DMS53 treated with DMSO at 0.1 percent for 48 hours (cell line): ENCODE results near the gene SLC22A23.

Experiments used
- DNase-seq: peaks from one replicate; lab custom pipeline; 2025; ENCODE audit not compliant: unreplicated experiment; lab: John Stamatoyannopoulos, UW

Gene SLC22A23

DNA sequence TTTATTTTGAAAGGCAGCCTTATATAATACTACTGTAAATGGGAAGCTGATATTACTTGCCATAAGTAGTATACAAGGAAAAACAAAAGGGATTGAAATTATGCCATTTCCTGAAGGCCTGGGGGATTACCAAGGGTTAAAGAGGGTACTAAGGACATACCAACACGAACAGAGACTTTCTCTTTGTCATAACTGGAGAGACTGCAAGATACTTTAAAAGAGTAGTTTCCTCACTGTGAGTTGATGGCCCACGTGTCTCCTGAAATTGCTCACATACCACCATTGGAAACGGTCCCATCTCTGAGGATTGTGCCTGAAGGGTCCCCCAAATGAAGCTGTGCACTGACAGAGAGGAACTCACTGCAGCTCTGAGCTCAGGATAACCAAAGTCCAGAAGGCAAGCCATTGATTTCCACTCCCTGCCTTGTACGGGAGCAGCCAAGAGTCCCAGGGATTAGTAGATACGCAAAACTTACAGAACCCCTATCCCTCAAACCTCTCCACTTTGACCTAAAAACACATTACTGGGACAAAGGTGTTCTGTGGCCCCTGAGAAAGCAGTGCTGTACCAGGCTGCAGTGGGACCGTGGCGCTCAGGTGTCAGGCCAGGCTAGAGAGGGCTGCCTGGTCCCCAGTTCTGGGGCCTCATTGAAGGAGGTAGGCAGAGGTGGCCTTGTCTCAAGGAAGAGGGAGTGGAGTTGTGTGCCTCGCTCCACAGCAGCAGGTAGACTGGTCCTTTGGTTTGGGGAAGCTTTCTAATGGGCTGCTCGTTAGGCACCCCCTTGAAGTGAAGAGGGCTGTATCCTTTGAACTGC is 182.9 kb downstream of the SLC22A23 start:
- DNase-seq = no peak

DNA sequence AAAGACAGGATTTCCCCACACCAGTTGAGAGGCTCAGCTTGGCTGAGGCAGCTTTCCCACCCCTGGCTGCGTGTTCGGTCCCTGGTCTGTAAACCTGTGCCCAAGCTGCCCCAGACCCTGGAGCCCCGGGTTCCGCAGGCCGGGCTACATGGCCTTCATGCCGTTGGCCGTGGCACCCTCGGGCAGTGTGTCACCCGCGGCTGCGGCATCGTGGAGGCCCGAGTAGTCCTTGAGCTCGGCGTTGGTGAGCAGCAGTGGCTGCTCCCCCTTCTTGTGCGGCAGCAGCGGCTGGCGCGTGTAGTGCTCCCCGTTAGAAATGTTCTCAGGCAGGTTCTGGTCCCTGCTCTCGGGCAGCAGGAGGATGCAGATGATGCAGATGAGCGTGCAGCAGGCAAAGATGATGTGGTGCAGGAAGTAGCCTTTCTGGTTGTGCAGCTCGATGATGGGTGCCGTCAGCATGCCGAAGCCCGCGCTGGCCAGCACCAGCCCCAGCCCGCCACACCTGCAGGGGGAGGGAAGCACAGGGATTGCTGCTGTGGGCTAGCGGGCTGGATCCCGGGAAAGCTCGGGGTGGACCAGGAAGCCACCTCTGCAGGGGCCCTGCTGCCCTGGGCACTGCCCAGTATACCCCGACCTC is 183.8 kb downstream of the SLC22A23 start:
- no peak for DNase-seq

DNA sequence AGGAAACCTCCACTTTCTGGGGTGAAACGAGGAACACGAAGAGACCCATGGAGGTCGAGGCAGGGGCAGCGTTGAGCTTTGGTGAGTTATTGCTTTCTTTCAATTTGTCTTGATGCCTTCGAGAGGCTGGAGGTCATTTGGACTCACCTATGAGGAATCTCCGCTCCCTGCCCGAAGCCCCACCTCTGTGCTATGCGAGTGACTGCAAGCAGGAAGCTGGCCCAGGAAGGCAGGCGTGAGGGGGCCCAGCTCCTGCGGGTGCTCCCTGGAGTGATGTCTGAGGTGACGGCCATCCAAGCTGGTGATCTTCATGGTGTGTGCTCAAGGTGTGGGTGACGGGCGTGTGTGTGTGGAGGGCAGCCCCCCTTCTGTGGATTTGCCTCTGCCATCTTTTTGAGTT is 185.1 kb downstream of the SLC22A23 start:
- no peak for DNase-seq

DNA sequence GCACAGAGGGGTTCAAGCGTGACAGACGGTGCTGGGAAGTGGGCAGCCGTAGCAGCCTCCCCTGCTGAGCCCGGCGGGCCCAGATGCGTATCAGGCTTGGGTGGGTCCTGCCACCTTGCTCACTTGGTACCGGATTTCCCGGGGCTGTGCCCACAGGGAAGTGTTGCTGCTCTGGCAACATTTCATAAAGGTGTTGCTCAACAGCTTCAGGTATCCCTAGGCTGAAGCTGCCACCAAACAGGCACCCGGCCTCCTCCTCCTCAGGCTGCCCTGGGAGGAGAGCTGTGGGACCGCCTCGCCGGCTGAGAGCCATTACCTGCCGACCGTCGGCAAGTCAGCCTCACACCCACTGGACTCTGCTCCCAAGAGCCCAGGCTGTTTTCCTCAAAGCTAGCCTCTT is 186.6 kb downstream of the SLC22A23 start:
- no peak for DNase-seq

DNA sequence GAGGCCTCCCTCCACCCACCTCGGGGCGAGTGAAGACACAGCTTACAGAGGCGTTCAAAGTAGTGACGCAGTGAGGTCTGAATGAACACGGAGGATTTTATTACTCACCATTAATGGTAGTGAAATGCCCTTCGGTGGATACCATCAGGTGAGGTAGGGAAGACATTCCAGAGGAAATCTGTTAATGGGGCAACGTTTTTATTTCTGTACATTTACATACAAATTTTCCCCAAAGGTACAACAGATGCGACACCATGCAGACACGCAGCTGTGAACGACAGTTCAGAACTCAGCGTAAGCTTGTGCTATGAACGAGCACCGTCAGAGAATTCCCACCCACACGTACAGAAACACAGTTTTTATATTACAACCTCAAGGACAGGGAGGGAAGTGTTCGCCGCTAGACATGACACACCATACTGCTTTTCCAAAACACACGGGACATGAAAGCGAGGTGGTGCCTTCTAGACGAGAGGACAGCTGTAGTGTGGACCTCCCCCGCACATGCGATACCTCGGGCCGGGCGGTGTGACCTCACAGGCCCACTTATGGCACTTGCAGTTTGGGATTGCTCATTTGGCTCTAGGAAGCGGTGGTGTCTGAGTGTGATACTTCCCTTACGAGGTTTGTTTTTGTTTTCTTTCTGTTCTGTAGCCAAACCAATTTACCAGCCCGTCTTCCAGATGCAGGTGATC is 187.4 kb downstream of the SLC22A23 start:
- DNase-seq = no peak

DNA sequence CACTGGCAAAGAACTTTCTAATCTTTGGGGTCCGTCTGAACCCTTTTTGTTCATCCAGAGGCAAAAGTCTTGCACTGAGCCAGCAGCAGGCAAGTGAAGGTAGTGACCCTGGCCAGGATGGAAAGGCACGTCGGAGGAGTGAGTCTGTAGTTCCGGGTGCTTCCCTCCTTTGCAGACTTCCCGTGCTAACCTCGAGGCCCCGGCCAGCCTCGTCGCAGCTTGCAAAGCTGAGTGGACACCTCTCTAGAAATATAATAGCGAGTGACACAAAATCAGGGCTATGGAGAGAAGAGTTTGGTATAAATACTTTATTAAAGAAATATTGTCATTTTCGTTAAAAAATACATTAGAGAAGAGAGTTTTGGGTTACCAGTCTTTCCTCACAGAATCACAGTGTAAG is 188.2 kb downstream of the SLC22A23 start:
- DNase-seq = no peak

DNA sequence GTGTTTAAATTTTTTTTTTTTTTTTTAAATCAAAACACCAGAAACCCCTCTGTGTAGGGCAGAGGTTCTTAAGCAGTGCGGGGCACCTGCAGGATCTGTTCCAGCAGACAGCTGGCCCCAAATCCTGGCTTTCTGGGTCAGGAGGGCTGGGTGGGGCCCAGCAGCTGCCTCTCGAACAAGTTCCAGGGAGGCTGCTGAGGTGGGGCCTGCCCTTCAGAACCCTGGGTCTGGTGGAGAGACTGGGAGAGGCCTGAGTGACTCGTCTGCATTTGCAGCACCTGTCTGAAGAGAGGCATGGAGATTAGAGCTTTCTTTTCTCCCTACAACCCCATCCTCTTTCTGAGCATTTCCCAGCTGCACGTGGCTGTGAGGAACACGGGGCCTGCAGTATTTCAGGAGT is 189.7 kb downstream of the SLC22A23 start:
- no peak for DNase-seq

DNA sequence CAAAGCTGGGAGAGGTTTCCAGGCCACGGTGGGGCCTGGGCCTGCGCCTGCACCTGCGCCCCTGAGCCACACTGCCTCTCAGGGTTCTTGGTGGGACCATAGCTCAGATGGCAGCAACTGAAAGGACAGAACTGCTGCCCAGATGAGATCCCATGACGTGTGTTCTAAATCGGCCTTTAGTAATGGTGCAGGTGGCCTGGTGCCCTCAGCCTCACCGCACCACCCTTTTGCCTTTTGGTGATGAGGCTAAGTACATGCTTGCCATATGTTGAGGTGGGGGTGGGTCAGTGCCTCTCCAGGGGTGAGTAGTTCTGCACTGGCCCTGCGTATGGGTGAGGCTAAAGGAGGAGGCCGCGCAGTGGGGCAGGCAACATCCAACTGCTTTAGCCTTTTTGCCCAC is 190.7 kb downstream of the SLC22A23 start:
- DNase-seq = no peak

DNA sequence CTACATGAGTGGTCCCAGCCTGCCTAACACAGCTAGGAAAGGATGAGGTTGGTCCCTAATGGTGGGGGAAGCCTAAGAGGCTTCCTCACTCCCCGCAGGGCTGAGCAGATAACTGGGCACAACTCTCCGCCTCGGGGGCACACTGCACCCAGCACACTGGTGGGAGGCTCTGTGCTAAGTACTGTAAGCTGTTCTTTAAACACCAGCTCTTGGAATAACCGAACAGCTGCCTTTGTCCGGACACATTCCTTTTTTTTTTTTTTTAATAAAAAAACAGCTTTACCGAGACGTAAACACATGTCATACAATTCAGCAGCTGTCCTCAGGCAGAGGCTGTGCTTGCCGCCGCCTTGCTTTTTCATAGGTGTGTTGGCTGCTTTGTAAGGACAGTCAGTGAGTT is 191.2 kb downstream of the SLC22A23 start:
- DNase-seq = no peak

DNA sequence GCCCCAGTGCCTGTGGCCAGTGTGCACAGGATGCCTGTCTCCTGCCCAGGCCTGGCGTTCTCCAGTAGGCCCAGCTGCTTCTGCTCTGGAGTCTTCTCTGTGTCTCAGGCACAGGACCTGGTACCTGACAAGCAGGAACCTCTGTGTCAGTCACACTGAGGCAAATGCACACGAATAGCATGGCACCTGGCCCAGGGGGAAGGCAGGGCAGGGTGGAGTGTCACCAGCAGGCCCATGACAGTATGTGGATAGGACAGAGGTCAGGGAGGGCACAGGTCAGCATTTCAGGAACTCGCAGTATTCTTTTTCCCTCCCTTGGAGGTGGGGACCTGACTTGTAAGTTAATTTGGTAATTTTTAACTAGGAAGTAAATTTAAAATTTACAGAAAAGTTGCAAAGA is 192.5 kb downstream of the SLC22A23 start:
- no peak for DNase-seq

DNA sequence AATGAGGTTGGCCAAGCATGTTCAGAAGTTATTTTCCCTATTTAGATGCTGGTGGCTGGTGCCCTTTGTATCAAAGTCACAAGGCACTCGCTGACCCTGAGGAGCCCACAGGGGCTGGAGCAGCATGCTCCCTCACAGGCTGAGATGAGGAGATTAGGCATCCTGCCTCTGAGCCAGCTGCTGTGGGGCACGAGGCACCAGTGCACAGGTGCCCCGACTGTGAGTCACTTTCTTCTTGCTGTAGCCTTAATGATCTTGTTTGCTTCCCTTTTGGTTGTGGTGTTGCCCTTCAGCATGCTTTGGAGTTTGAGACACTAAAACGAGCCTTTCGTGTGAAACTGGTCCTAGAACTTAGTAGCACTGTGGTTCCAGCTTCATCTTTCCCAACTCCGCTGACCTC is 193.8 kb downstream of the SLC22A23 start:
- no peak for DNase-seq

DNA sequence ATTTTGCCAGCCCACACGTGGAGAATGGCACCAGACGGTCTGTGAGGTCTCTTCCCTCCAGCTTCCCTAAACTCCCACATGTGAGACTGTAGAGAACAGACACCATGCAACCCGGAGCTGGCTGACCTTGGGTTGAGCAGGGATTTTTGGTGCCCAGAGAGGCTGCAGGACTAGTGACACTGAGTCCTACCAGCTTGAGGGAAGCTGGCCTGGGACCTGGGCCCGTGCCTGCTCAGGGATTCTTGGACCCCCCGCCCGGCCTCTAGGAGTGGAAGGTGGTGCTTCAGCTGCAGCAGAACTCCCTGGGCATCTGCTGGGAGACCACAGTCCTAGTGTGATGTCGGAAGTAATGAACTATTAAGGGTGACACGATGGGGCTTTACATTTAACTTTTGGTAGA is 194.9 kb downstream of the SLC22A23 start:
- DNase-seq = no peak

DNA sequence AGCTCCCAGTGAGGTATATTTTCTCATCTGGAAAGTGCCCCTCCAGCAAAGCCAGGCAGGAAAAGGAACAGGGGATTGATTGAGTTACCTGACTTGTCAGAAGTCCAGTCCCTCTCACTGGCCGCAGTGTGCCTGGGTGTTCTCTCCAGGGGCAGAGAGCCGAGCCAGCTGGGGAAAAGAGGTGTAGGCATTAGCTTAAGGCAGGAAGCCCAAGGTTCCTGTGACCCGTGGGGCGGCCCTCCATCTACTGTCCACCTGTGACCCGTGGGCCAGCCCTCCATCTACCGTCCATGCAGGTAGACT is 195.4 kb downstream of the SLC22A23 start:
- no peak for DNase-seq

DNA sequence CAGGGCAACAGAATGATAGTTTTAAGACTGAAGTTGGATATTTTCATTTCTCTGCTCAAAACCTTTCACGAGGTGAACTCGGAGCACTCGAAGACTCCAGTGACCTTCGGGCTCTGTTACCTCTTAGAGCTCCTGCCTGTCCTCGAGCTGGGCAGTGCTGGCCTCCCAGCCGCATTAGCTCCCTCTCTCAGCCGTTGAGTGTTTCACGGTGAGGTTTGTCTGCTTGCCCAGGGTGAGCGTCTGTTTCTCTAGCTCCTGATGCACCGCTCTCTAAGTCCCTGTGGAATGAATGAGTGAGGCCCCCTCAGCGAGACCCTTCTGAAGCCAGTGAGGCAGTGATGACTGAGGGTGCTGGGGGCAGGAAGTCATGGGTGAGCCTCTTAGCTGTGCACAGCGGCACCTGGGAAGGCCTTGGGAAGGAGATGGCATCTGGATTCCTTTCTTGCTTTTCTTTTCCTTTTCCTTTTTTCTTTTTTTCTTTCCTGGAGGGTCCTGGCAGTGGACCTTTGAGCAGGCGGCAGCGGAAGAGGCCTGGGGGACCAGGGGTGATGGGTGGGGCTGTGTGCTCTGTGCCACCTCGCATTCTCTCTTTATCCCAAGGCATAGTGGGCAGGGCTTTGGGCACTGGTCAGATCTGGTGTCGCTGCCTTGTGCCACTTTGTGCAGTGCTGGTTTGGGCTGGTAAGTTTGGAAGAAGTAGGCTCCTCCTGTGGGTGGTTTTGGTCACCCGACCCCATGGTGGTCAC is 195.9 kb downstream of the SLC22A23 start:
- no peak for DNase-seq

DNA sequence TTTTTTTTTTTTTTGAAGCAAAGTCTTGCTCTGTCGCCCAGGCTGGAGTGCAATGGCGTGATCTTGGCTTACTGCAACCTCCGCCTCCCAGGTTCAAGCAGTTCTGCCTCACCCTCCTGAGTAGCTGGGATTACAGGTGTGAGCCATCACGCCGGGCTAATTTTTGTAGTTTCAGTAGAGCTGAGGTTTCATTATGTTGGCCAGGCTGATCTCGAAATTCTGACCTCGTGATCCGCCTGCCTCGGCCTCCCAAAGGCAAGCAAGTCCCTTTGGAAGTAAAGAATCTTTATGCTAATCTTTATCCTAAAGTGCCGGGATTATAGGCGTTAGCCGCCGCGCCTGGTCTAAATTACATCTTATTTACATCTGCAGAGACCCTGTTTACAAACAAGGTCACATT is 196.6 kb downstream of the SLC22A23 start:
- no peak for DNase-seq

DNA sequence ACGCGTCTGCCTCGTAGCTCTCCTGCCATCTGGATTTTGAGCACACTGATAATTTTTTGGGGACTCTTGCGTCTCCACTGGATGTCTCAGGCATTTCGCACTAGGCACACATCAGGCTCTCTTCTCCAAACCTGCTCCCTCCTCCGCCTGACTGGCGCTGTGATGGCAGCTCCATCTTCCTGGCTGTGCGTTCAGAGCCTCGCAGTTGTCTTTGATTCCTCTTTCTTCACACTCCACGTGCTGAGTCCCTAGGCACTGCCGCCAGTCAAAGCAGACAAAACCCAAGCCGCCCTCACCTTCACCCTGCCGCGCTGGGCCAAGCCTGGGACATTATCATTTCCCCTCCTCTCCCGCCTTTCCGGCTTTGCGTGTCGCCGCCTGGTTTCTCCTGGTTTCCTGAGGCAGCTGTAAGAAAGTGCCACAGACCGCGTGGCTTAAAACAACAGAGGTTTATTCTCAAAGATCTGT is 197.3 kb downstream of the SLC22A23 start:
- DNase-seq = peak; percentile 19

DNA sequence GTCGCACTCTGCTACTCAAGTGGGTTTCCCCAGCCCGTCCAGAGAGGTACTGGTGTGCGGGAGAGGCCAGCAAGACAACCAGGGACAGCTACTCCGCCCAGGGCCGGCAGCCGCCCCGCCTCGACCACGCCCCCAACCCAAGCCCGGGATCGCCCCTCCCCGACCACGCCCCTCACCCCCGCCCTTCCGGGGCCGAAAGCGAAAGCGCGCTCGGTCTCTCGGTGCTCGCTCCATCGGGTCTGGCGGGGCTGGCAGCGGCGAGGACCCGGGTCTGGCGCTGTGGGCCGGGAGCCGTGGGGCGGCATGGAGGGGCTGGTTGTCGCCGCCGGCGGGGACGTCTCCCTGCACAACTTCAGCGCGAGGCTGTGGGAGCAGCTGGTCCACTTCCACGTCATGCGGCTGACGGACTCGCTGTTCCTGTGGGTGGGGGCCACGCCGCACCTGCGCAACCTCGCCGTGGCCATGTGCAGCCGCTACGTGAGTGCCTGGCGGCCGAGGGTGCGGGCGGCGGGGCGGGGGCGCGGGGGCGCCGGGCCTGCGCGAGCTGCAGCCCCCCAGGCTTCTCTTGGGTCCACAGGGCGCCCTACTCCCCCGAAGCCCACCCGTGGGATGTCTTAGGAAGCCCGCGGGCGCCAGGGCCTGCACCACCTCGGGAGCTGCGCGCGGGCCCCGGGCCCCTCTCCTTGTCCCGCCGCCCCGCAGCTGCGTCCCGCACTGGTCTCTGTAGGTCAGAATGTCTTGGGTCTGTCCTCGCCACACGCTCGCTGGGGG is 197.9 kb downstream of the SLC22A23 start, which contains the start of gene PSMG4:
Gene PSMG4 (plus strand): TSS at position 228 of the 771 bp plus-strand sequence. CDS start 76 bp downstream, at position 304.
- DNase-seq = peak; percentile 59

DNA sequence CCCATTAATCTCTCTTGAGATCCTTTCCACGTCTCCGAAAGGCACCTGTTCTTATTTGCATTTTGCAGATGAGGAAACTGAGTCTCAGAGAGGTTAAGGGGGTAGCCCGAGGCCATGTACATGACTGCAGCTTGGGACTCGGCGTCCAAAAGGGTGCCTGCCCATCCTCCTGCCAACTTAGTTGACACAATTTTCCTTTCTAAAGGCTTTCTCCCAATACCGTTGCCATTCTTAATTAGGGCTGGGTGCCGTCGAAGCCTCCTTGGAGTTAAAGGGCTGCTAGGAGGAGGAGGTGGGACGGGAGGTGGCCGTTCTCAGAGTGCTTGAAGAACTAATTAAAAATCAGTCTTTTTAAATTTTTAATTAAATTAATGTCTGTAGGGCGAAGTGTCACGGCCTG is 198.6 kb downstream of the SLC22A23 start:
- no peak for DNase-seq

DNA sequence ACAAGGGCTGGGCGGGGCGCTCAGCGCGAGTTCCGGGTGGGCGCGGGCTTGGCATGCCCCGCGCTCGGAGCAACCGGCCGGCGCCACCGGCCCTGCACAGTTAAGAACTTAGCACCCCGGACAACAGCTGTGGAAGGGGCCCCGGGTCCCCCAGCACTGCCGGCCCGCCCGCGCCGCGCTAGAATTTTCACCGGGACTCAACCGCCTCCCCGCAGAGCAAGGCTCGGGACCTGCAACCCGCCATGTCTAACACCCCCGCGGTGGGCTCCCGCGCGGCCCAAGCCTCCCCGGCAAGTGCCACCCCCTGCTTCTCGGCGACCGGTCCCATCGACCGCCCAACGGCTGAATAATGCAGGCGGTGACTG is 203.3 kb downstream of the SLC22A23 start:
- no peak for DNase-seq

DNA sequence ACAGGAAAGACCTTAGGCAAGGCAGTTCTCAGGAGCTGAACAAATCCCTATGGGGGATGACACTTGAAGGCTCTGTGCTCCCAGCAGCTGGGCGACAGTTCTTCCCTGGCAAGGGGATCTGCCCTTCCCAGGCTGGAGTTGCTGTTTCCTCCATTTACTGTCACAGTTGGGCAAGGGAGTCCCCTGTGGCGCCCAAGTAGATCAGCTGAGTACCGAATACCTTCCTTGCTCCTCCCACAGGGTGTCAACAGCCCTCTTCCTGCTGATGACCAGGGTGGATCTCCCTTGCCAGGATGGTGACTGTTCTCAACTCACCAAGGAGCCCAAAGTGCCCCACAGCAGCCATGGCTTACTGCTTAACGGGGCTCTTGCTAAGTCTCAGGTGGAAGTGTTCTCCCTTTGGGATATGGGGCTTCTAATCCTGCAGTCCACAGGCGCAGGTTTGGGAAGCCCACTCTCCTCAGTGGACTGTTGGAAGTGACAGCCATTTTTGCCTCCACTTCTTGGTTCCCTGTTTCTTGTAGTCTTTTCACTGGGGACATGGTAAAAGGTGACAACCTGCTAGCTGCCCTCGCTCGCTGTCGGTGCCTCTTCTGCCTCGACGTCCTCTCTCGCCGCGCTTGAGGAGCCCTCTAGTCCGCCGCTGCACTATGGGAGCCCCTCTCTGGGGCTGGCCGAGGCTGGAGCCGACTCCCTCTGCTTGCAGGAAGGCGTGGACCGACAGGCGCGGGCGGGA is 203.8 kb downstream of the SLC22A23 start:
- no peak for DNase-seq
